Middle frontal gyrus (tissue), 1 donor: ENCODE results near the gene ACSL6.

Experiments used
- DNase-seq: peaks from one replicate; pipeline ENCODE4 v3.0.0-alpha.2; 2015; ENCODE audit warnings: low spot score; ENCODE audit errors: extremely low spot score

Gene ACSL6

GRCh38 chr5:132017738-132018625 is 6.5 kb upstream of the ACSL6 start:
- DNase-seq: no peak

GRCh38 chr5:132017316-132017715 is 5.9 kb upstream of the ACSL6 start:
- DNase-seq: no peak

- no peak for DNase-seq
These were observed 5.3 kb upstream of the ACSL6 start for GRCh38 chr5:132016721-132017250.

GRCh38 chr5:132013711-132014110 is 2.3 kb upstream of the ACSL6 start:
- DNase-seq: no peak

GRCh38 chr5:132013006-132013689 is 1.7 kb upstream of the ACSL6 start:
- no peak for DNase-seq

GRCh38 chr5:132012371-132013005 is 1.0 kb upstream of the ACSL6 start:
- DNase-seq: no peak

- no peak for DNase-seq
These were observed 353 bp downstream of the ACSL6 start for GRCh38 chr5:132010989-132011621.

- DNase-seq: no peak
These were observed 841 bp downstream of the ACSL6 start for GRCh38 chr5:132010645-132010988.

- DNase-seq: no peak
These were observed 1.6 kb downstream of the ACSL6 start for GRCh38 chr5:132009706-132010405.

- DNase-seq: no peak
These were observed 2.3 kb downstream of the ACSL6 start for GRCh38 chr5:132008961-132009680.

GRCh38 chr5:132008163-132008473 is 3.3 kb downstream of the ACSL6 start:
- no peak for DNase-seq

GRCh38 chr5:132007399-132008162 is 3.9 kb downstream of the ACSL6 start:
- peak; percentile 71 for DNase-seq

- no peak for DNase-seq
These were observed 4.9 kb downstream of the ACSL6 start for GRCh38 chr5:132006331-132007120.

GRCh38 chr5:132005591-132005990 is 5.9 kb downstream of the ACSL6 start:
- no peak for DNase-seq

- DNase-seq: no peak
These were observed 7.5 kb downstream of the ACSL6 start for GRCh38 chr5:132003982-132004381.

GRCh38 chr5:132003170-132003744 is 8.2 kb downstream of the ACSL6 start:
- peak; percentile 81 for DNase-seq

GRCh38 chr5:132002757-132003156 is 8.7 kb downstream of the ACSL6 start:
- no peak for DNase-seq
